H1 (cell line): Measurements from ENCODE around the gene ST14. TPM values are rescaled to one million over a fixed set of nuclear protein-coding genes. Genes with fewer than 3 reads are reported as not detected.
A peak's percentile ranks its signal among the peaks of the same experiment; 100 is the strongest.

Experiments
- EGR1 ChIP-seq: IDR thresholded peaks from 2 replicates; pipeline ENCODE4 v1.6.1; 2011; ENCODE audit warnings: low read depth, low read length, borderline replicate concordance
- EP300 ChIP-seq, 2 experiments: IDR thresholded peaks; 1 replicate in 1 of 2; 2 replicates in 1 of 2; pipeline ENCODE4 v1.6.1; 2011 to 2012; ENCODE audit warnings: low read depth in 2 of 2, low read length in 2 of 2, mild to moderate bottlenecking in 2 of 2, borderline replicate concordance in 1 of 2, inconsistent platforms in 1 of 2, moderate library complexity in 1 of 2
- GABPA ChIP-seq: IDR thresholded peaks from 2 replicates; pipeline ENCODE4 v1.6.1; 2011; ENCODE audit warnings: mild to moderate bottlenecking, low read length, moderate library complexity, borderline replicate concordance; ENCODE audit not compliant: insufficient read depth
- RNF2 ChIP-seq: fragments of 200-900, 300-1000 bp; sonication (generic); IDR thresholded peaks from 2 replicates; pipeline ENCODE4 v1.7.1; 2016; ENCODE audit warnings: borderline replicate concordance, low read depth, mild to moderate bottlenecking, antibody characterized with exemption, low read length; ENCODE audit not compliant: poor library complexity, severe bottlenecking; ENCODE audit errors: missing control alignments
- SIRT6 ChIP-seq: IDR thresholded peaks from one replicate; pipeline ENCODE4 v1.7.1; 2012; ENCODE audit warnings: low read length, inconsistent platforms
- SP1 ChIP-seq: IDR thresholded peaks from 2 replicates; pipeline ENCODE4 v1.6.1; 2011; ENCODE audit warnings: low read depth, low read length
- SUZ12 ChIP-seq: fragments of 200-600 bp; sonication (generic); IDR thresholded peaks from 2 replicates; pipeline ENCODE4 v1.6.1; 2012; ENCODE audit warnings: mild to moderate bottlenecking, inconsistent platforms, low read length, moderate library complexity, mixed read lengths
- TAF1 ChIP-seq: IDR thresholded peaks from 2 replicates; pipeline ENCODE4 v1.6.1; 2011; ENCODE audit warnings: mild to moderate bottlenecking, low read depth, low read length
- polyA plus RNA-seq, 7 experiments: library from polyadenylated mRNA; depleted of rRNA in 3 of 7; stranded (reverse) in 5 of 7; unstranded in 2 of 7; fragments of >200 nt in 5 of 7; fragments of 200-250 nt in 2 of 7; gene quantifications; 1 replicate in 5 of 7; 2 replicates in 1 of 7; 4 replicates in 1 of 7; pipeline versions ENCODE4 v1.2.1 to v1.2.3, GENCODE V29; 2011 to 2013; ENCODE audit warnings: missing spikeins in 2 of 7, mixed read lengths in 2 of 7
- total RNA-seq: library from RNA; stranded (reverse); fragmentation: NEBNext Ultra II Directional; extraction: Animal tissue kit (Norgen Biotek cat#: 25700); gene quantifications from 2 replicates; pipeline ENCODE4 v1.2.1, GENCODE V29; 2021
- TF ChIP-seq, protein P1 (sequence below): IDR thresholded peaks from 2 replicates; pipeline ENCODE4 v1.6.1; 2012; ENCODE audit warnings: inconsistent platforms
- TF ChIP-seq, protein P2 (sequence below): IDR thresholded peaks from 2 replicates; pipeline ENCODE4 v1.6.1; 2012; ENCODE audit warnings: inconsistent platforms
- TF ChIP-seq, protein P3 (sequence below): IDR thresholded peaks from 2 replicates; pipeline ENCODE4 v1.6.1; 2012; ENCODE audit warnings: low read length, inconsistent platforms
- TF ChIP-seq, protein P4 (sequence below): IDR thresholded peaks from 2 replicates; pipeline ENCODE4 v1.6.1; 2011; ENCODE audit warnings: low read depth, mild to moderate bottlenecking, low read length; ENCODE audit not compliant: insufficient read depth

ST14 gene
- total and polyA plus RNA-seq, 2 of the 8 experiments (the other 6 are each of a cell fraction or from before 2014, with no cell fraction given): 22.4 to 24.9 TPM

DNA sequence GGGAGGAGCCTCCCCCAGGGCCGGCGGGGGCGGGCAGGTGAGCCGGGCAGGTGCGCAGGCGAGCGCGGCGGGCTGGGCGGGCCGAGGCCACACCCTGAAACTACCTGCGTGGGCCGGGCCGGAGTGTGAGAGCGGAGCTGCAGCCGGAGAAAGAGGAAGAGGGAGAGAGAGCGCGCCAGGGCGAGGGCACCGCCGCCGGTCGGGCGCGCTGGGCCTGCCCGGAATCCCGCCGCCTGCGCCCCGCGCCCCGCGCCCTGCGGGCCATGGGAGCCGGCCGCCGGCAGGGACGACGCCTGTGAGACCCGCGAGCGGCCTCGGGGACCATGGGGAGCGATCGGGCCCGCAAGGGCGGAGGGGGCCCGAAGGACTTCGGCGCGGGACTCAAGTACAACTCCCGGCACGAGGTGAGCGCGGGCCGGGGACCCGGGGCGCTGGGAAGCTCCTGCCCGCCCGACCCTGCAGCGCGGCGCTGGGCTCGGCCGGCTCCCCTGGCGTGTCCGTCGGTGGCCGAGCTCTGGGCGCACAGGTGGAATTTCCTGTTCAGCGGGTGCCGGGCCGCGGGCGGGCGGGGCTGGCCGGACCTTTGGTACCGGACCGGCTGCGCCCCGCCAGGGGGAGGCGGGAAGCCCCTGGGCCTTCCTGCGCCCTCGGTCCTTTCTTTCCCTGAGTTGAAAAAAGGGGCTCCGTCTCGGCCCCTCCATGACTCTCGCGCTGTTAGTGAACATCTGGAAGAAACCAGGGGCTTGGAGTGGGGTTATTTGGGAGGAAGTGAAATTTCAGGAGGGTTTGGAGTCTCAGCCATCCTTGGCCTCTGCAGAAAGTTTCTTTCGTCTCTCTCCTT is at the start of gene ST14 (continued):
- TF ChIP-seq GABPA (0 out of 2 replicates have a peak, but pooled peaks have one; percentile 30), SP1 (no peak), EGR1 (peak; percentile 48), TAF1 (0 out of 2 replicates have a peak, but pooled peaks have one; percentile 35), RNF2 (peak; percentile 19), SUZ12 (peak; percentile 71; the same call in 1 of the 2 replicates), EP300 (IDR thresholded peaks at IDR 0.05; ENCODE audit: borderline replicate concordance in 1 of 2, low read depth in 2 of 2, low read length in 2 of 2) (no peak), SIRT6 (no peak)
- TF ChIP-seq, protein P1, sequence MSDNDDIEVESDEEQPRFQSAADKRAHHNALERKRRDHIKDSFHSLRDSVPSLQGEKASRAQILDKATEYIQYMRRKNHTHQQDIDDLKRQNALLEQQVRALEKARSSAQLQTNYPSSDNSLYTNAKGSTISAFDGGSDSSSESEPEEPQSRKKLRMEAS: peak; percentile 65
- TF ChIP-seq, protein P2, sequence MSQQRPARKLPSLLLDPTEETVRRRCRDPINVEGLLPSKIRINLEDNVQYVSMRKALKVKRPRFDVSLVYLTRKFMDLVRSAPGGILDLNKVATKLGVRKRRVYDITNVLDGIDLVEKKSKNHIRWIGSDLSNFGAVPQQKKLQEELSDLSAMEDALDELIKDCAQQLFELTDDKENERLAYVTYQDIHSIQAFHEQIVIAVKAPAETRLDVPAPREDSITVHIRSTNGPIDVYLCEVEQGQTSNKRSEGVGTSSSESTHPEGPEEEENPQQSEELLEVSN: peak; percentile 84
- TF ChIP-seq, protein P3, sequence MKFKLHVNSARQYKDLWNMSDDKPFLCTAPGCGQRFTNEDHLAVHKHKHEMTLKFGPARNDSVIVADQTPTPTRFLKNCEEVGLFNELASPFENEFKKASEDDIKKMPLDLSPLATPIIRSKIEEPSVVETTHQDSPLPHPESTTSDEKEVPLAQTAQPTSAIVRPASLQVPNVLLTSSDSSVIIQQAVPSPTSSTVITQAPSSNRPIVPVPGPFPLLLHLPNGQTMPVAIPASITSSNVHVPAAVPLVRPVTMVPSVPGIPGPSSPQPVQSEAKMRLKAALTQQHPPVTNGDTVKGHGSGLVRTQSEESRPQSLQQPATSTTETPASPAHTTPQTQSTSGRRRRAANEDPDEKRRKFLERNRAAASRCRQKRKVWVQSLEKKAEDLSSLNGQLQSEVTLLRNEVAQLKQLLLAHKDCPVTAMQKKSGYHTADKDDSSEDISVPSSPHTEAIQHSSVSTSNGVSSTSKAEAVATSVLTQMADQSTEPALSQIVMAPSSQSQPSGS: no peak
- TF ChIP-seq, protein P4, sequence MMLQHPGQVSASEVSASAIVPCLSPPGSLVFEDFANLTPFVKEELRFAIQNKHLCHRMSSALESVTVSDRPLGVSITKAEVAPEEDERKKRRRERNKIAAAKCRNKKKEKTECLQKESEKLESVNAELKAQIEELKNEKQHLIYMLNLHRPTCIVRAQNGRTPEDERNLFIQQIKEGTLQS: no peak
